ENCODE results near the gene MVD. TPM values are rescaled to one million over a fixed set of nuclear protein-coding genes. Genes with fewer than 3 reads are reported as not detected.

MVD gene
- total and polyA plus RNA-seq, 2 experiments from 2014 or later = 95.3 to 149 TPM

DNA sequence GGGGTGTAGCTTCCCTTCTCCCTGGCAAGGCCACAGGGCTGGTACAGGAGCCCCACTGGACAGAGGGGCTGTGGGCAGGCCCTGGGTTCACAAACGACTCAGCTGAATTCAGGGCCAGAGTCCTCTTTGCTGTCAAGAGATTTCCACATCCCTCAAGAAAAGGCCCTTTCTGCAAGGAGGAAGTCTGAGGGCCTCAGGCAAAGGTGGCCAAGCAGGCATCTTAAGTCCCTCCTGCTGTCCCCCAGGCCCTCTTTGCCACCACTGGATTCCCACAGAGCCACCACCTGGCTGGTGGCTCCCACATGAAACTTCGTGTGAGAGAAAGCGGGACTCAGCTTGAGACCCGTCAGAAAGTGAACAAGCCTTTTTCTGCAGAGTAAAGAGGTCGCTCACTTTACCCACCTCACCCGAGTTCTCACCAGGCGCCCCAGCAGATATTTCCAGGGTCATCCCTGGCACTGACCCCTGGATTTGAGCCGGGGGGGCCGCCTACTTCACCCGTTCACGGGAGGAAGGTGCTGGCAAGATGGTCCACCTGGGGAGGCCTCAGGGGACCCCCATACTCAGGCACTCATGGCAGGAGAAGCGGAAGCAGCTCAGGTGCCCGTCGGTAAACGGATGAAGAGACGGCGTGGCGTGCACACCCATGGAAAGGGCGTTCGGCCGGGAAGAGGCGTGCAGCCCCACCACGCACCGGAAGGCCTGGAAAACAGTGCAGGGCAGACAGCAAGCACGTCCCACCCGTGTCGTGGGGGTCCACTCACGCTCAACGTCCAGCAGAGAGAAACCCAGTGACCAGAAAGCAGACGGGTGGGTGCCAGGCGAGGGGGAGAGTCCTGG, 39.7 kb upstream of the MVD start:
- no peak overlapping the region for H2AFZ ChIP-seq
- no peak overlapping the region for H3K4me2 ChIP-seq
- Mint-ChIP-seq H3K4me3 (no peak overlapping the region), H3K9me3 (no peaks in the 10 kb centered on the region), H3K27ac (no peak overlapping the region), H3K36me3 (ENCODE audit: low read depth) (no peaks in the 10 kb centered on the region; the same call in 2 of the 3 replicates), H3K27me3 (ENCODE audit: insufficient read depth, low read depth, poor library complexity) (peaks cover 13% of the 10 kb centered on the region), H3K4me1 (peaks cover 20% of the 10 kb centered on the region)
- H3K9me2 ChIP-seq (ENCODE audit: insufficient read depth) = no peaks in the 10 kb centered on the region
- peaks cover 31% of the 10 kb centered on the region for H3K79me2 ChIP-seq (replicated peaks; ENCODE audit: insufficient read depth)
- no peak overlapping the region for H3K27ac ChIP-seq (ENCODE audit: low read depth)
- DNase-seq (ENCODE audit: low spot score) = no peak
- H3F3A ChIP-seq (replicated peaks; ENCODE audit: low read depth) = 0 out of 2 replicates have a peak, but pooled peaks cover 2% of the 10 kb centered on the region
- no peaks in the 10 kb centered on the region for H3K36me3 ChIP-seq (ENCODE audit: insufficient read depth)
- no peak for TF ChIP-seq JUNB (IDR thresholded peaks at IDR 0.05; ENCODE audit: unreplicated experiment)
- no peak for TF ChIP-seq NANOG (IDR thresholded peaks at IDR 0.05; ENCODE audit: borderline replicate concordance)
- no peak for TF ChIP-seq POLR2AphosphoS5 (IDR thresholded peaks at IDR 0.05; ENCODE audit: low read depth)
- TF ChIP-seq, protein P1, sequence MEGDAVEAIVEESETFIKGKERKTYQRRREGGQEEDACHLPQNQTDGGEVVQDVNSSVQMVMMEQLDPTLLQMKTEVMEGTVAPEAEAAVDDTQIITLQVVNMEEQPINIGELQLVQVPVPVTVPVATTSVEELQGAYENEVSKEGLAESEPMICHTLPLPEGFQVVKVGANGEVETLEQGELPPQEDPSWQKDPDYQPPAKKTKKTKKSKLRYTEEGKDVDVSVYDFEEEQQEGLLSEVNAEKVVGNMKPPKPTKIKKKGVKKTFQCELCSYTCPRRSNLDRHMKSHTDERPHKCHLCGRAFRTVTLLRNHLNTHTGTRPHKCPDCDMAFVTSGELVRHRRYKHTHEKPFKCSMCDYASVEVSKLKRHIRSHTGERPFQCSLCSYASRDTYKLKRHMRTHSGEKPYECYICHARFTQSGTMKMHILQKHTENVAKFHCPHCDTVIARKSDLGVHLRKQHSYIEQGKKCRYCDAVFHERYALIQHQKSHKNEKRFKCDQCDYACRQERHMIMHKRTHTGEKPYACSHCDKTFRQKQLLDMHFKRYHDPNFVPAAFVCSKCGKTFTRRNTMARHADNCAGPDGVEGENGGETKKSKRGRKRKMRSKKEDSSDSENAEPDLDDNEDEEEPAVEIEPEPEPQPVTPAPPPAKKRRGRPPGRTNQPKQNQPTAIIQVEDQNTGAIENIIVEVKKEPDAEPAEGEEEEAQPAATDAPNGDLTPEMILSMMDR (conservative IDR thresholded peaks at IDR 0.05; ENCODE audit: low read depth in 2 of 2) = no peak
- TF ChIP-seq EZH2 (IDR thresholded peaks at IDR 0.05; ENCODE audit: low read depth, unreplicated experiment) = no peak
- TF ChIP-seq, protein P2, sequence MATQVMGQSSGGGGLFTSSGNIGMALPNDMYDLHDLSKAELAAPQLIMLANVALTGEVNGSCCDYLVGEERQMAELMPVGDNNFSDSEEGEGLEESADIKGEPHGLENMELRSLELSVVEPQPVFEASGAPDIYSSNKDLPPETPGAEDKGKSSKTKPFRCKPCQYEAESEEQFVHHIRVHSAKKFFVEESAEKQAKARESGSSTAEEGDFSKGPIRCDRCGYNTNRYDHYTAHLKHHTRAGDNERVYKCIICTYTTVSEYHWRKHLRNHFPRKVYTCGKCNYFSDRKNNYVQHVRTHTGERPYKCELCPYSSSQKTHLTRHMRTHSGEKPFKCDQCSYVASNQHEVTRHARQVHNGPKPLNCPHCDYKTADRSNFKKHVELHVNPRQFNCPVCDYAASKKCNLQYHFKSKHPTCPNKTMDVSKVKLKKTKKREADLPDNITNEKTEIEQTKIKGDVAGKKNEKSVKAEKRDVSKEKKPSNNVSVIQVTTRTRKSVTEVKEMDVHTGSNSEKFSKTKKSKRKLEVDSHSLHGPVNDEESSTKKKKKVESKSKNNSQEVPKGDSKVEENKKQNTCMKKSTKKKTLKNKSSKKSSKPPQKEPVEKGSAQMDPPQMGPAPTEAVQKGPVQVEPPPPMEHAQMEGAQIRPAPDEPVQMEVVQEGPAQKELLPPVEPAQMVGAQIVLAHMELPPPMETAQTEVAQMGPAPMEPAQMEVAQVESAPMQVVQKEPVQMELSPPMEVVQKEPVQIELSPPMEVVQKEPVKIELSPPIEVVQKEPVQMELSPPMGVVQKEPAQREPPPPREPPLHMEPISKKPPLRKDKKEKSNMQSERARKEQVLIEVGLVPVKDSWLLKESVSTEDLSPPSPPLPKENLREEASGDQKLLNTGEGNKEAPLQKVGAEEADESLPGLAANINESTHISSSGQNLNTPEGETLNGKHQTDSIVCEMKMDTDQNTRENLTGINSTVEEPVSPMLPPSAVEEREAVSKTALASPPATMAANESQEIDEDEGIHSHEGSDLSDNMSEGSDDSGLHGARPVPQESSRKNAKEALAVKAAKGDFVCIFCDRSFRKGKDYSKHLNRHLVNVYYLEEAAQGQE (IDR thresholded peaks at IDR 0.05; ENCODE audit: unreplicated experiment) = no peak
- TF ChIP-seq STAT1 (IDR thresholded peaks at IDR 0.05; ENCODE audit: unreplicated experiment) = no peak
- no peak for TF ChIP-seq ETS1 (IDR thresholded peaks at IDR 0.05)
- TF ChIP-seq ZNF114 (CRISPR knock-in tag; IDR thresholded peaks at IDR 0.05) = no peak
- TF ChIP-seq EZH2phosphoT487 (IDR thresholded peaks at IDR 0.05; ENCODE audit: unreplicated experiment) = no peak
- no peak for TF ChIP-seq ZNF331 (CRISPR knock-in tag; IDR thresholded peaks at IDR 0.05; ENCODE audit: low read depth)
- TF ChIP-seq ZNF462 (CRISPR knock-in tag; IDR thresholded peaks at IDR 0.05) = no peak
- no peak for TF ChIP-seq CREB1 (CRISPR knock-in tag; IDR thresholded peaks at IDR 0.05; ENCODE audit: low read depth)
- H3K27me3 ChIP-seq (ENCODE audit: insufficient read depth) = no peaks in the 10 kb centered on the region
- no peak for ATAC-seq
- H3K4me3 ChIP-seq = no peak overlapping the region
- peaks cover 5% of the 10 kb centered on the region; the same call in 1 of the 2 replicates for H4K20me1 ChIP-seq (replicated peaks; ENCODE audit: insufficient read depth)
- peaks cover 5% of the 10 kb centered on the region; the same call in 1 of the 2 replicates for H3K4me1 ChIP-seq (ENCODE audit: insufficient read depth)

Measured in GM23338 (cell line).